Colonic mucosa (tissue), 4 donors: ENCODE results near the gene WFDC6. TPM values are rescaled to one million over a fixed set of nuclear protein-coding genes. Genes with fewer than 3 reads are reported as not detected.

Experiments used
- DNase-seq: peaks from one replicate; pipeline ENCODE4 v3.0.0-alpha.2; 2020
- H3K27ac ChIP-seq: fragments of 200-600 bp; one replicate; pipeline ENCODE4 v1.8.0; 2021
- H3K27me3 ChIP-seq: fragments of 200-600 bp; one replicate; pipeline ENCODE4 v1.8.0; 2021
- H3K36me3 ChIP-seq: fragments of 200-600 bp; one replicate; pipeline ENCODE4 v1.8.0; 2021
- H3K4me1 ChIP-seq: fragments of 200-600 bp; one replicate; pipeline ENCODE4 v1.8.0; 2021; ENCODE audit warnings: mild to moderate bottlenecking
- H3K4me3 ChIP-seq: fragments of 200-600 bp; one replicate; pipeline ENCODE4 v1.8.0; 2021
- H3K9ac ChIP-seq, 2 donors: one replicate each; pipeline ENCODE4 v1.7.0; 2013; ENCODE audit warnings: control low read depth in 2 of 2, low read depth in 2 of 2, low read length in 2 of 2
- H3K9me3 ChIP-seq: fragments of 200-600 bp; one replicate; pipeline ENCODE4 v1.8.0; 2021
- intact Hi-C: fragments of 100-400 bp; cut with DNase I; formaldehyde crosslinking; loops from one replicate; pipeline ENCODE4 v1.14.1; 2022
- total RNA-seq, 2 donors: library from RNA; stranded (reverse); fragmentation: NEBNext Ultra II Directional in 1 of 2; extraction: Animal tissue kit (Norgen Biotek cat#: 25700) in 1 of 2; gene quantifications; one replicate each; pipeline ENCODE4 v1.2.1, GENCODE V29; 2021
- TF ChIP-seq, protein P1 (sequence below): fragments of 200-600 bp; IDR thresholded peaks from one replicate; pipeline ENCODE4 v1.8.0; 2022; ENCODE audit warnings: antibody characterized with exemption, mild to moderate bottlenecking
- donor health status: healthy.
- donor health status: DM: no; HTN: no; CAD: no.
- donor health status: DM: no; HTN: no; CAD: no.

Gene WFDC6
- total RNA-seq, 2 donors from 2014 or later, result not detected

DNA sequence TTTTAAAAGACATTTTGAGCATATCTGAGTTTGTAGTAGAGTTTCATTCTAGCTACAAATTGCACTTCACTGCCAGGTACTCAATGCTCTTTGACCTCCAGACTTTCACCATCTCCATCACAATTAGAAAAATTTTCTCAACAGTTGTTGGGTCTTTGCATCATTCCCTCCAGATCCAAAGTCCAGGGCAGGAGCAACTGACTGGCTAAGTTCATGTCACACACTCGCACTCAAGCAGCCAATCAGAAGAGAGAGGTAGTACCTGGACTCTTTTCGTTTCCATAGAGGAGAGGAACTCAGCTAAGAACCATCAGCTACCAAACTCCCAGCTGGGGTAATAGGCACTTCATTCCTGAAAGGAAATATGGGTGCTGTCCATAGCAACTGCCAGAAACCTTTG, 32.9 kb downstream of the WFDC6 start:
- Histone ChIP-seq H3K4me3 (no peak overlapping the region), H3K4me1 (no peaks in the 10 kb centered on the region), H3K27ac (no peak overlapping the region), H3K9ac (no peak overlapping the region), H3K36me3 (no peaks in the 10 kb centered on the region), H3K27me3 (no peaks in the 10 kb centered on the region), H3K9me3 (no peaks in the 10 kb centered on the region)
- intact Hi-C loops, result no loop called here
- TF ChIP-seq, protein P1, sequence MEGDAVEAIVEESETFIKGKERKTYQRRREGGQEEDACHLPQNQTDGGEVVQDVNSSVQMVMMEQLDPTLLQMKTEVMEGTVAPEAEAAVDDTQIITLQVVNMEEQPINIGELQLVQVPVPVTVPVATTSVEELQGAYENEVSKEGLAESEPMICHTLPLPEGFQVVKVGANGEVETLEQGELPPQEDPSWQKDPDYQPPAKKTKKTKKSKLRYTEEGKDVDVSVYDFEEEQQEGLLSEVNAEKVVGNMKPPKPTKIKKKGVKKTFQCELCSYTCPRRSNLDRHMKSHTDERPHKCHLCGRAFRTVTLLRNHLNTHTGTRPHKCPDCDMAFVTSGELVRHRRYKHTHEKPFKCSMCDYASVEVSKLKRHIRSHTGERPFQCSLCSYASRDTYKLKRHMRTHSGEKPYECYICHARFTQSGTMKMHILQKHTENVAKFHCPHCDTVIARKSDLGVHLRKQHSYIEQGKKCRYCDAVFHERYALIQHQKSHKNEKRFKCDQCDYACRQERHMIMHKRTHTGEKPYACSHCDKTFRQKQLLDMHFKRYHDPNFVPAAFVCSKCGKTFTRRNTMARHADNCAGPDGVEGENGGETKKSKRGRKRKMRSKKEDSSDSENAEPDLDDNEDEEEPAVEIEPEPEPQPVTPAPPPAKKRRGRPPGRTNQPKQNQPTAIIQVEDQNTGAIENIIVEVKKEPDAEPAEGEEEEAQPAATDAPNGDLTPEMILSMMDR, result no peak
- DNase-seq, result no peak

DNA sequence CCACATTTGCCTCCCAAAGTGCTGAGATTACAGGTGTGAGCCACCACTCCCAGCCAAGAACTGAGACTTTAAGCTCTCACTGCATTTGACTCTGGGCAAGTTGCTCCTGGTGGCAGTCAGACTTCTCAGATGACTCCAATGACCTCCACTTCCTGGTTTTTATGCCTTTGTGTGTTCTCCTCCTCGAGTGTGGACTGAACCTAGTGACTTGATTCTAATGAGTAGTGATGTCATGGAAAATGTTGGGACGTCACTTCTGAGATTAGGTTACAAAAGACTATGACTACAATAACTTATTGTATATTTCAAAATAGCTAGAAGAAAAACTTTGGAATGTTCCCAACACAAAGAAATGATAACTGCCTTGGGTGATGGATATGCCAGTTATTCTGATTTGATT, 35.9 kb downstream of the WFDC6 start:
- Histone ChIP-seq H3K27me3 (no peaks in the 10 kb centered on the region), H3K4me1 (peaks cover 4% of the 10 kb centered on the region), H3K9me3 (no peaks in the 10 kb centered on the region), H3K9ac (no peak overlapping the region), H3K27ac (no peak overlapping the region), H3K36me3 (no peaks in the 10 kb centered on the region), H3K4me3 (no peak overlapping the region)
- DNase-seq, result no peak
- TF ChIP-seq, protein P1, result no peak
- intact Hi-C loops, result no loop called here

DNA sequence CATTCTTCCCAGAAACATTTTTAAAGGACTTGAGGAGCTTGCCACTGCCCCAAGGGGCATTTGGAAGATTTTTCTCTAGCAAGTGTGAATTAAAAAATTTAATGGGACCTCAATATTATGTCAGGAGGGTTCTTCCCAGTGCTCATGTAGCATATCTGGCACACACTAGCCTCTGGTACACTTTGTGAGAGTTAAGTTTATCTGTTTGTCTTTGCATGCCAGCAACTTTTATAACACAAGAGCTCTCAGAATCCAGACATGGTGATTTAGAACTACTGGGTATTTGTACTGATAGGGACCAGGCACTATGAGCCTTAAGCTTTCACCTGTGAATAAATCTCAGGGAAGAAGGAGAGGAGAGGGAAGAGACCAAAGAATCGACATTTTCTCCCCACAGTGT, 36.7 kb downstream of the WFDC6 start:
- no peak for DNase-seq
- intact Hi-C loops, result no loop called here
- Histone ChIP-seq H3K36me3 (no peaks in the 10 kb centered on the region), H3K4me1 (peaks cover 4% of the 10 kb centered on the region), H3K9me3 (no peaks in the 10 kb centered on the region), H3K27ac (no peak overlapping the region), H3K27me3 (no peaks in the 10 kb centered on the region), H3K9ac (no peak overlapping the region), H3K4me3 (no peak overlapping the region)
- TF ChIP-seq, protein P1, result no peak

DNA sequence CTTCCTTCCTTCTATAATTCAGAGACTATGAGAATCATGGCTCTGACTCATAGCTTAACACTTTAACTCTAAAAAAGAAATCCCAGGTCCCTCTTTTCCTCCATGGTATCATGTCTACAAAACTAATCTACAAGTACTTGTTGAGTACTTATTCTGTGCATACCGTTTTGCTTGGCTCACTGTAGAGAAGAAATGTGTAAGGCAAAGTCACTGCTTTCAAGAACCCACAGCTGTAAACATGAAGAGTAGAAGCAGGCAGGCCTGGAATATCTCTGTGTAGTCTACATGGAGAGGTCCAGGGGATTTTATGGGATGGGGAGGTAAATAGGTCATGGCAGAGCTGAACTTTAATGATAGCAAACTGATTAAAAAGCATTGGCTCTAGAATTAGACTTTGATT, 37.7 kb downstream of the WFDC6 start:
- DNase-seq, result no peak
- no peak overlapping the region for H3K27ac ChIP-seq
- H3K9ac ChIP-seq, result no peak overlapping the region
- peaks cover 4% of the 10 kb centered on the region for H3K4me1 ChIP-seq
- no peaks in the 10 kb centered on the region for H3K27me3 ChIP-seq
- no peak overlapping the region for H3K4me3 ChIP-seq
- intact Hi-C loops, result no loop called here
- H3K9me3 ChIP-seq, result no peaks in the 10 kb centered on the region
- TF ChIP-seq, protein P1, result no peak
- H3K36me3 ChIP-seq, result no peaks in the 10 kb centered on the region

DNA sequence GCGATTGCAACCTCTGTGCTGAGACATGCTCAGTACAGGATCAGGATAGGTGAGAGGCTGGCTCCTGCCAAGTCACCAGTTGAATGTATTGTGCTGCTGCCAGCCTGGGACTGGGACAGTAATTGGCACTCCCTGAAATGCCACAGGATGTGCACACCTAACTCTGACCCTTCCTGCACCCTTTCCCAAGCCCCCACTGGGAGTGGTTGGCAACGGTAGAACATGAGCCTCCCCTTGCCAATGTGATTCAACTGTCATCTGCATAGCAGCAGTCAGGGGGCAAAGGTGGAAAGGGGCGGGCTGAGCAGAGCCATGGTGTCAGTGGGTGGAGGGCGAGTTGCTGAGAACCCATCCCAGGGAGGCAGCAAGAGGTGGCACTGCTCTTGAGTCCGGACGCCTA, 39.3 kb downstream of the WFDC6 start:
- DNase-seq, result peak; percentile 85
- H3K27ac ChIP-seq, result no peak overlapping the region
- no peaks in the 10 kb centered on the region for H3K27me3 ChIP-seq
- no peaks in the 10 kb centered on the region for H3K36me3 ChIP-seq
- H3K9me3 ChIP-seq, result no peaks in the 10 kb centered on the region
- no peak overlapping the region for H3K4me3 ChIP-seq
- intact Hi-C loops, result no loop called here
- peaks cover 4% of the 10 kb centered on the region for H3K4me1 ChIP-seq
- TF ChIP-seq, protein P1, result no peak
- no peak overlapping the region for H3K9ac ChIP-seq
